Endodermal cell (in vitro differentiated cells): Measurements from ENCODE around the gene LMCD1. TPM values are rescaled to one million over a fixed set of nuclear protein-coding genes. Genes with fewer than 3 reads are reported as not detected.

Experiments used
- DNase-seq: peaks from one replicate; pipeline ENCODE4 v3.0.0-alpha.2; 2017
- H3K27ac ChIP-seq: 2 replicates; pipeline ENCODE4 v1.5.1; 2013; ENCODE audit warnings: mild to moderate bottlenecking, low read depth, low read length, moderate library complexity
- H3K27me3 ChIP-seq: 2 replicates; pipeline ENCODE4 v1.6.1; 2013; ENCODE audit warnings: mild to moderate bottlenecking, low read length, moderate library complexity; ENCODE audit not compliant: insufficient read depth, control insufficient read depth, poor library complexity, severe bottlenecking
- H3K36me3 ChIP-seq: 2 replicates; pipeline ENCODE4 v1.7.0; 2013; ENCODE audit warnings: mild to moderate bottlenecking, low read length, moderate library complexity; ENCODE audit not compliant: control insufficient read depth, insufficient read depth
- H3K4me1 ChIP-seq: one replicate; pipeline ENCODE4 v1.7.0; 2013; ENCODE audit warnings: low read length; ENCODE audit not compliant: control insufficient read depth, insufficient read depth
- H3K4me3 ChIP-seq: 2 replicates; pipeline ENCODE4 v1.5.1; 2013; ENCODE audit warnings: mild to moderate bottlenecking, low read length, moderate library complexity
- H3K9ac ChIP-seq: 2 replicates; pipeline ENCODE4 v1.6.1; 2013; ENCODE audit warnings: mild to moderate bottlenecking, low read length, moderate library complexity; ENCODE audit not compliant: poor library complexity, severe bottlenecking; ENCODE audit errors: extremely low read depth
- H3K9me3 ChIP-seq: 2 replicates; pipeline ENCODE4 v1.6.1; 2013; ENCODE audit warnings: mild to moderate bottlenecking, low read length, moderate library complexity; ENCODE audit not compliant: control insufficient read depth
- H3K27ac Mint-ChIP-seq: 2 replicates; pipeline ENCODE4 v1.8.0; 2020; ENCODE audit warnings: mixed read lengths
- H3K27me3 Mint-ChIP-seq: 2 replicates; pipeline ENCODE4 v1.8.0; 2021; ENCODE audit warnings: mild to moderate bottlenecking, mixed read lengths; ENCODE audit not compliant: insufficient read depth
- H3K36me3 Mint-ChIP-seq: 2 replicates; pipeline ENCODE4 v1.8.0; 2020; ENCODE audit warnings: low read depth, mixed read lengths
- H3K4me1 Mint-ChIP-seq: 2 replicates; pipeline ENCODE4 v1.8.0; 2020; ENCODE audit warnings: mixed read lengths
- H3K4me3 Mint-ChIP-seq: 2 replicates; pipeline ENCODE4 v1.8.0; 2020; ENCODE audit warnings: mild to moderate bottlenecking, moderate library complexity, mixed read lengths
- H3K9me3 Mint-ChIP-seq: 2 replicates; pipeline ENCODE4 v1.8.0; 2020; ENCODE audit warnings: mild to moderate bottlenecking, mixed read lengths
- CTCF ChIP-seq: fragments of 200-600 bp; sonication (generic); conservative IDR thresholded peaks from 2 replicates; pipeline ENCODE4 v1.5.0; 2021; ENCODE audit warnings: antibody characterized with exemption, mild to moderate bottlenecking
- WGBS, 2 experiments: methylation state at CpG; one replicate each; pipeline versions ENCODE4 v1.1.5 to v1.1.7; 2013; ENCODE audit warnings: missing lambda C conversion rate in 2 of 2, mixed read lengths in 1 of 2; ENCODE audit not compliant: insufficient coverage in 1 of 2, insufficient read length in 1 of 2; 5-methylcytosine and 5-hydroxymethylcytosine counted together
- total RNA-seq, 2 donors: library from RNA; stranded (reverse); fragmentation: NEBNext Ultra II Directional in 1 of 2; extraction: Animal tissue kit (Norgen Biotek cat#: 25700) in 1 of 2; gene quantifications; 2 replicates in 1 of 2; 3 replicates in 1 of 2; pipeline ENCODE4 v1.2.1, GENCODE V29; 2021

The LMCD1 gene
- total RNA-seq, 2 donors from 2014 or later = 20.7 to 35.7 TPM

DNA sequence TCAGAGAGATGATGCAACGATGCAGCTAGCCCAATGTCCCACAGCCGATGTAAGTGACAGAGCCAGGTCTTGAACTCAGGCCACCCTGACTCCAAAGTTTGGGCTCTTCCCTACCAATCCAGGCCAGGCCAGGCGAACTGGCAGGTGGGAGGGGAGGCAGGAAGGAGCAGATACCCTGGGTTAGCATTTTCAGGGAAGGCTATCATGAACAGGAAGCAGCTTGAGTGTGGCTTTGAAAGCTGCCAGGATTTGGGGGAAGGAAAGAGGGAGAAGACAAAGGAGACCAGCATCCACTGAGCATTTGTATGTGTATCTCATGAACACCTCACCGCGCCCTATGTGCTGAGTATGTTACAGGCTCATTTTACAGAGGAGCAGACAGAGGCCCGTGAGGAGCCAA lies 38.8 kb downstream of the LMCD1 start:
- Histone ChIP-seq H3K27me3 (no peaks in the 10 kb centered on the region), H3K27ac (no peak overlapping the region), H3K9me3 (peaks cover 10% of the 10 kb centered on the region), H3K4me3 (no peak overlapping the region), H3K4me1 (peaks cover 11% of the 10 kb centered on the region), H3K36me3 (peaks cover 93% of the 10 kb centered on the region), H3K9ac (no peak overlapping the region)
- H3K4me3 Mint-ChIP-seq = no peak overlapping the region
- peaks cover 55% of the 10 kb centered on the region for H3K36me3 Mint-ChIP-seq
- WGBS, 2 experiments = 89 to 91% methylated on average over 5 to 6 of the region's 6 CpGs
- H3K27ac Mint-ChIP-seq = no peak overlapping the region
- no peaks in the 10 kb centered on the region for H3K27me3 Mint-ChIP-seq
- H3K4me1 Mint-ChIP-seq = peaks cover 18% of the 10 kb centered on the region
- H3K9me3 Mint-ChIP-seq = peaks cover 10% of the 10 kb centered on the region
- TF ChIP-seq CTCF = no peak
- DNase-seq = no peak

- H3K27ac Mint-ChIP-seq = no peak overlapping the region
- Histone ChIP-seq H3K36me3 (peaks cover 88% of the 10 kb centered on the region), H3K27me3 (no peaks in the 10 kb centered on the region), H3K4me3 (no peak overlapping the region), H3K4me1 (peaks cover 5% of the 10 kb centered on the region), H3K9ac (no peak overlapping the region), H3K9me3 (peaks cover 10% of the 10 kb centered on the region), H3K27ac (no peak overlapping the region)
- peaks cover 9% of the 10 kb centered on the region for H3K9me3 Mint-ChIP-seq
- 93 to 100% methylated on average over 6 to 9 of the region's 9 CpGs for WGBS, 2 experiments
- H3K27me3 Mint-ChIP-seq = no peaks in the 10 kb centered on the region
- H3K4me3 Mint-ChIP-seq = no peak overlapping the region
- H3K4me1 Mint-ChIP-seq = peaks cover 8% of the 10 kb centered on the region
- H3K36me3 Mint-ChIP-seq = peaks cover 56% of the 10 kb centered on the region
- DNase-seq = no peak
- no peak for TF ChIP-seq CTCF
These were observed 39.9 kb downstream of the LMCD1 start for GRCh38 chr3:8541486-8541885.

DNA sequence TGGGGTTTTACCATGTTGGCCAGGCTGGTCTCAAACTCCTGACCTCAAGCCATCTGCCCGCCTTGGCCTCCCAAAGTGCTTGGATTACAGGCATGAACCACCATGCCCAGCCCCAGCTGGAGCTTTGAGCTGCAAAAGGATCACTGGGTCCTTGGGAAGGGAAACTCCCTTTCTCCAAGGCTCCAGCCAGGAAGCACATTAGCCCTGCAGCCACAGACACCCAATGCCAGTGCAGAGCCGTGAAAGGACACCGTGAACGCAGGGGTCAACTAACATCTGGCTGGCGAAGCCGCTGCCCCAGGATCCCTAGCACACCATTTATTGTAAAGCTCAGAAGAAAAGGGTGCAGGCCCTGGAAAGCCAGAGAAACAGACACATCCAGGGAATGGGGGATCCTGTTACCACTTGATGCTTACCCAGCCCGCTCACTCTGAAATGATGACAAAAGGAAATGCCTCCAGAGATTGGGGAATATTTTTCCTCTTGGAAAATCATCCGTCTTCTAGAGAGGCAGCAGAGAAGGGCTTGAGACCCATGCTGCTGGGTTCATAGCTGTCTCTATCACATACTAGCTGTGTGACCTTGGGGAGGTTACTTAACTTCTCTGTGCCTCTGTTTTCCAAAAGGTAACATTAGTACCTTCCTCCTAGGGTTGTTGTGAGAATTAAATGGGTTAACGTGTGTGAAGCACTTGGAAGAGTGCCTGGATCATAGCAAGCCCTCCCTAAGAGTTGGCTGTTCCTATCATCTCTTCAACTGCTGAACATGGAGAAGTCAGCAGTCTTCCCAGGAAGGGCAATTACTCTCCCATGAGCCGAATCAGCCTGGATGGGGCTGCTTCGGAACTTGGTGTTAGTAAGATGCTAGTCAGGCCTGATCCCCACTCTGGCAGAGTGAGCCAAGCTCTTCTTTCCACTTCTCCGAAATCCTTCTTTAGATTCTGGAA lies 40.8 kb downstream of the LMCD1 start:
- WGBS, 2 experiments = 93 to 94% methylated on average over 8 to 12 of the region's 12 CpGs
- Mint-ChIP-seq H3K4me1 (peaks cover 5% of the 10 kb centered on the region), H3K27ac (no peak overlapping the region), H3K9me3 (peaks cover under 1% of the 10 kb centered on the region), H3K27me3 (no peaks in the 10 kb centered on the region), H3K4me3 (no peak overlapping the region), H3K36me3 (peaks cover 46% of the 10 kb centered on the region)
- Histone ChIP-seq H3K9ac (no peak overlapping the region), H3K36me3 (peaks cover 88% of the 10 kb centered on the region), H3K4me1 (peaks cover 5% of the 10 kb centered on the region), H3K27me3 (no peaks in the 10 kb centered on the region), H3K27ac (no peak overlapping the region), H3K9me3 (peaks cover 2% of the 10 kb centered on the region), H3K4me3 (no peak overlapping the region)
- DNase-seq = no peak
- no peak for TF ChIP-seq CTCF
